OCI-LY7 (cell line): ENCODE results near the gene MKNK2.

Experiments used
- CTCF ChIP-seq: fragments of 200-600 bp; sonication (generic); conservative IDR thresholded peaks from 2 replicates; pipeline ENCODE4 v1.5.1; 2014; ENCODE audit warnings: mild to moderate bottlenecking, antibody characterized with exemption, low read length, moderate library complexity, mixed read lengths
- EZH2phosphoT487 ChIP-seq: fragments of 200-600 bp; sonication (generic); IDR thresholded peaks from 2 replicates; pipeline ENCODE4 v1.6.1; 2018; ENCODE audit warnings: low read depth, borderline replicate concordance, mild to moderate bottlenecking, mixed run types, antibody characterized with exemption, low read length, moderate library complexity, mixed read lengths

DNA sequence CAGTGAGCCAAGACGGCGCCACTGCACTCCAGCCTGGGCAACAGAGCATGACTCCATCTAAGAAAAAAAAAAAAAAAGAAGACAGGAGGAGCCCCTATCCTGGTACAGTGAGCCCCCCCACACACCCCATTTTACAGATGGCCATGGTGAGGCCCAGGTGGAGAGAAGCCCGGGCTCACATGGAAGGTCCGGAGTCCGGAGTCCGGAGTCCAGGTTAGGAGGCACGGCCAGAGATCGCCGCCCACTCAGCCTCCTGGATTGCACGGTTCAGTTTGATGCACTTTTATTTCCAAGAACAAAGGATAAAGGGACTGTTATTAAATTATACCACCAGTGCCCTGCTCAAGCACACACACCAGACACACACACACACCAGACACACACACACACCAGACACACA lies 24.3 kb downstream of the MKNK2 start:
- TF ChIP-seq CTCF (no peak), EZH2phosphoT487 (no peak)
